ENCODE data around the gene SLC38A9.

Gene SLC38A9

GRCh38 chr5:55576661-55577060 is 135.5 kb downstream of the SLC38A9 start:
- Mint-ChIP-seq H3K27ac (ENCODE audit: low read depth) (no peak overlapping the region), H3K36me3 (ENCODE audit: insufficient read depth) (no peaks in the 10 kb centered on the region), H3K27me3 (peaks cover 6% of the 10 kb centered on the region), H3K4me3 (no peak overlapping the region), H3K4me1 (no peaks in the 10 kb centered on the region), H3K9me3 (no peaks in the 10 kb centered on the region)
- DNase-seq (ENCODE audit: low spot score in 2 of 2) (no peak), ATAC-seq (replicated peaks; ENCODE audit: extremely low read depth, poor library complexity, severe bottlenecking) (no peak)
